Peyer's patch (tissue), 4 donors: ENCODE results near the gene PTPRE. TPM values are rescaled to one million over a fixed set of nuclear protein-coding genes. Genes with fewer than 3 reads are reported as not detected.

Experiments used
- DNase-seq, 3 donors: peaks; one replicate each; pipeline ENCODE4 v3.0.0-alpha.2; 2017 to 2019
- H3K27ac ChIP-seq, 4 donors: fragments of 200-600 bp; sonication (generic); one replicate each; pipeline ENCODE4 v1.5.1; 2016 to 2019
- H3K27me3 ChIP-seq, 2 donors: fragments of 200-600 bp; sonication (generic); one replicate each; pipeline ENCODE4 v1.5.1; 2019
- H3K36me3 ChIP-seq, 3 donors: fragments of 200-600 bp; sonication (generic); one replicate each; pipeline ENCODE4 v1.5.1; 2016 to 2019
- H3K4me1 ChIP-seq, 4 donors: fragments of 200-600 bp; sonication (generic); one replicate each; pipeline ENCODE4 v1.5.1; 2016 to 2019
- H3K4me3 ChIP-seq, 4 donors: fragments of 200-600 bp; sonication (generic); 1 replicate in 3 of 4; 2 replicates in 1 of 4; pipeline ENCODE4 v1.5.1; 2016 to 2019; ENCODE audit warnings: mild to moderate bottlenecking in 1 of 4
- H3K9me3 ChIP-seq, 4 donors: fragments of 200-600 bp; sonication (generic); one replicate each; pipeline ENCODE4 v1.5.1; 2016 to 2019; ENCODE audit warnings: mild to moderate bottlenecking in 1 of 4
- POLR2A ChIP-seq, 2 donors: fragments of 450-650 bp; IDR thresholded peaks; one replicate each; pipeline ENCODE4 v1.5.1; 2017; ENCODE audit warnings: antibody characterized with exemption in 2 of 2, mild to moderate bottlenecking in 2 of 2, moderate library complexity in 2 of 2
- total RNA-seq, 4 donors: library from RNA; depleted of rRNA; stranded (reverse); fragments of >200 nt; gene quantifications; one replicate each; pipeline ENCODE4 v1.1.0, GENCODE V29; 2016
- TF ChIP-seq, protein P1 (sequence below), 6 experiments: fragments of 450-650 bp in 4 of 6; fragments of 200-600 bp in 2 of 6; sonication (generic) in 1 of 6; IDR thresholded peaks; one replicate each; pipeline ENCODE4 v1.5.1; 2017 to 2019; ENCODE audit warnings: antibody characterized with exemption in 6 of 6, mild to moderate bottlenecking in 3 of 6, moderate library complexity in 1 of 6

PTPRE gene
- total RNA-seq, 4 donors from 2014 or later, result 24.0 to 48.7 (median 35.4) TPM

DNA sequence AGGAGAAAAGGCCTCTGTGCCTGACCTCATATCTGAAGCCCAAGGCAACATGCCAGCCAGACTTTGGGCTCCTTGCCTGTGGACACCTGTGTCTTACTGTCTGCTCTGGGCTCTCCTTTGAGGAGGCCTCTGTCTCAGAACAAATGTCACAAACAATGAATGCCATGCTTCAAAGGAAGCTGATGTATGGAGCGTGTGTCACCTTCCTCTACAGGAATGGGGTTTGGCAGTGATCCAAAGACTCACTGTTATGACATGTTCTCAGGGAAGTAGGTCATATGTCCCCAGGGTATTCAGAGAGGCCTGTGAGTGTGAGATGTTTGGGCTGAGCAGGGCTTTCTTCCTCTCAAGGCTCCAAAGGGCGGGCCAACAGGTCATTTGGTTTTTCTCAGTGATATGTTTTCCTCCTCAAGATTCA, 38.4 kb downstream of the PTPRE start:
- TF ChIP-seq POLR2A (IDR thresholded peaks at IDR 0.05), result no peak
- TF ChIP-seq, protein P1, sequence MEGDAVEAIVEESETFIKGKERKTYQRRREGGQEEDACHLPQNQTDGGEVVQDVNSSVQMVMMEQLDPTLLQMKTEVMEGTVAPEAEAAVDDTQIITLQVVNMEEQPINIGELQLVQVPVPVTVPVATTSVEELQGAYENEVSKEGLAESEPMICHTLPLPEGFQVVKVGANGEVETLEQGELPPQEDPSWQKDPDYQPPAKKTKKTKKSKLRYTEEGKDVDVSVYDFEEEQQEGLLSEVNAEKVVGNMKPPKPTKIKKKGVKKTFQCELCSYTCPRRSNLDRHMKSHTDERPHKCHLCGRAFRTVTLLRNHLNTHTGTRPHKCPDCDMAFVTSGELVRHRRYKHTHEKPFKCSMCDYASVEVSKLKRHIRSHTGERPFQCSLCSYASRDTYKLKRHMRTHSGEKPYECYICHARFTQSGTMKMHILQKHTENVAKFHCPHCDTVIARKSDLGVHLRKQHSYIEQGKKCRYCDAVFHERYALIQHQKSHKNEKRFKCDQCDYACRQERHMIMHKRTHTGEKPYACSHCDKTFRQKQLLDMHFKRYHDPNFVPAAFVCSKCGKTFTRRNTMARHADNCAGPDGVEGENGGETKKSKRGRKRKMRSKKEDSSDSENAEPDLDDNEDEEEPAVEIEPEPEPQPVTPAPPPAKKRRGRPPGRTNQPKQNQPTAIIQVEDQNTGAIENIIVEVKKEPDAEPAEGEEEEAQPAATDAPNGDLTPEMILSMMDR (IDR thresholded peaks at IDR 0.05), result no peak
- no peak overlapping the region for H3K27ac ChIP-seq
- no peaks in the 10 kb centered on the region for H3K9me3 ChIP-seq
- peak in 1 of 3 donors; percentile 44 for DNase-seq
- no peaks in the 10 kb centered on the region for H3K4me1 ChIP-seq
- H3K36me3 ChIP-seq, result no peaks in the 10 kb centered on the region
- no peak overlapping the region for H3K4me3 ChIP-seq
- no peaks in the 10 kb centered on the region for H3K27me3 ChIP-seq

DNA sequence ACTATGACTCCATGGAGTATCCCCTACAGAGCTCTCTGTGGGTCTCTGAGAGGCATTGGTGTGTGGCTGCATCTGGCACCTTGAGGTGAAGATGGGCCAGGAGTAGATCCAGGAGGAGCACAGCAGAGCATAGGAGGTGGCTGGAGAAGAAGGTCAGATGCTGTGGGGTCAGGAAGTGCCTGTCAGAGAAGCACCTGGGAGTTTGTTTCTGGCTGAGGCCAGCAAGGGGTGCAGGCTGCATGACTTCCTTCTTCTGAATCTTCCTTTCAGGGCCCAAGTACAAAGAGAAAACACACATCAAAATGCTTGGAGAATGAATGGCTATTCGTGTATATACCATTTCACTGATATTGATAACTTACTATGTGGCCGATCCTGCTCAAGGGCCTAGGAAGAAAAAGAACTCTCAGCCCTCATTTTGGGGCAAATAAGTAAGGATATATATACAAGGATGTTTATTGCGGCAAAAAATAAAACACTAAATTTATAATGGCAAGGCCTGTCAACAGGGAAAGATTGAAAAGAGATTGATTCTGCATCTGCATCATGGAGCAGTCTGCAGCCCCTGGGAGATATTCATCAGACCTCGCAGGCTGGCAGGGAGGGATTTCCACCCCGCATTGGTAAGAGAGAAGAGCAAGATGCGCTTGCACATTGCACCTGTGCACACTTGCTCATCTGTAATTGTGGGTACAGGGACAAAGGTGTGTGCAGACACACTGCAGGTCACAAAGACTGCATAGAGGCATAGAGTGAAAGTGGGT, 39.2 kb downstream of the PTPRE start:
- H3K27ac ChIP-seq, result peak overlapping the region in 1 of 4 donors; percentile 35
- no peaks in the 10 kb centered on the region for H3K36me3 ChIP-seq
- no peaks in the 10 kb centered on the region for H3K27me3 ChIP-seq
- no peak for TF ChIP-seq POLR2A (IDR thresholded peaks at IDR 0.05)
- TF ChIP-seq, protein P1 (IDR thresholded peaks at IDR 0.05), result no peak
- H3K9me3 ChIP-seq, result no peaks in the 10 kb centered on the region
- no peak overlapping the region for H3K4me3 ChIP-seq
- DNase-seq, result no peak
- no peaks in the 10 kb centered on the region for H3K4me1 ChIP-seq

DNA sequence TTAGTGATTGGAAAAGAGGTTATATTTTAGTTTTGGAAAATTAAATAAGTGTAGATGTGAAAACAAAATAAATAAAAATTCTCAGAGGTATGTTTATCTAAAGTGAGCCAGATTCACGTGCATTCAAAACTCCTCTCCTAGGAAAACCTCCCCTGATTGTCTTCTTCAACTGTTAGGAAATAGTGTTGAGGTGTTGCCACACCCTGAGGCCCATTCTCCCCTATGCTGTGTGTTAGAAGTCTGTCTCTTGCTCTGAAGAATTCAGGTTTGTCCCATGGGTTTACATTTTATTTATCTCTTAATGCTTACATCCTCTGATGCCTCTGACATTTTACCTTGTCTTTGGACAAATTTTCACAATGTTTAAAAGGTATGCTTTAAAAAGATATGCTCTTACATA, 40.3 kb downstream of the PTPRE start:
- H3K27me3 ChIP-seq, result no peaks in the 10 kb centered on the region
- H3K4me3 ChIP-seq, result no peak overlapping the region
- no peaks in the 10 kb centered on the region for H3K4me1 ChIP-seq
- H3K36me3 ChIP-seq, result no peaks in the 10 kb centered on the region
- no peak overlapping the region for H3K27ac ChIP-seq
- no peak for DNase-seq
- no peak for TF ChIP-seq POLR2A (IDR thresholded peaks at IDR 0.05)
- TF ChIP-seq, protein P1 (IDR thresholded peaks at IDR 0.05), result no peak
- no peaks in the 10 kb centered on the region for H3K9me3 ChIP-seq

DNA sequence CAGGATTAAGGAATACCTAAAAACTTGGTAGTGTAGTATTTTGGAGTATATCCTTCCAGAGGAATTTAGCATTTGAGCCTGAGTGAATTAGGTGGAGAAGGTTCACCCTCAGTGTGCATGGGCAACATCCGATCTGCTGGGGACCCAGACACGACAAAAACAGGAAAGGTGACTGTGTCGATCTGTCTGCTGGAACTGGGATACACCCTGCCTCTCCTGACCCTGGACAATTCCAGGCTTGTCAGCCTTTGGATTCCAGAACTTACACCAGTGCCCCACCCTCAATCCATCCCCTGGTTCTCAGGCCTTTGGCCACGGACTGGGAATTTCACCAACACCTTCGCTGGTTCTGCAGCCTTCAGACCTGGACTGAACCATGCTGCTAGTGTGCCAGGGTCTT, 41.9 kb downstream of the PTPRE start:
- TF ChIP-seq, protein P1 (IDR thresholded peaks at IDR 0.05), result no peak
- TF ChIP-seq POLR2A (IDR thresholded peaks at IDR 0.05), result no peak
- Histone ChIP-seq H3K4me3 (no peak overlapping the region), H3K27ac (no peak overlapping the region), H3K4me1 (no peaks in the 10 kb centered on the region), H3K27me3 (no peaks in the 10 kb centered on the region), H3K36me3 (no peaks in the 10 kb centered on the region), H3K9me3 (no peaks in the 10 kb centered on the region)
- no peak for DNase-seq

DNA sequence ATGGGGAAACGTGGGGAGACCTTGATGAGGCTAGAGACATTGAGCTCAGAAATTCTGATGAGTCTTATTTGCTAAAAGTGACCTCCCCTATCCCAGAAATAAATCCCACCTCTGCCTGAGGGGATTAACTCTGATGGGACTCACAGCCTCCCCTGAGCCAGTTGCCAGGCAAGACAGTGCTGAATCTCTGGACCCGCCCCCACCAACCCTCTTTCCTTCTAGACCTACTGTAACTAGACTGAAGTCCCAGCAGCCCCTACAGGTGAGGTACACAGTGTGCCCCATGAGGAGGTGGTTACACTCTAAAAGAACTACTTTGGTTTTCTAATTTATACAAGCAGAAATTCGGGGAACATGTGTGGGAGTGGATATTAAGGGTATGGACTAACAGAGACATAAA, 42.9 kb downstream of the PTPRE start:
- no peaks in the 10 kb centered on the region for H3K36me3 ChIP-seq
- DNase-seq, result no peak

More for the DNA sequence above, 42.9 kb downstream of the PTPRE start:
- no peaks in the 10 kb centered on the region for H3K9me3 ChIP-seq
- H3K27me3 ChIP-seq, result no peaks in the 10 kb centered on the region
- H3K4me3 ChIP-seq, result no peak overlapping the region
- H3K27ac ChIP-seq, result no peak overlapping the region
- no peaks in the 10 kb centered on the region for H3K4me1 ChIP-seq
- TF ChIP-seq POLR2A (IDR thresholded peaks at IDR 0.05), result no peak
- TF ChIP-seq, protein P1 (IDR thresholded peaks at IDR 0.05), result no peak
